Activated naive CD8-positive, alpha-beta T cell treated with anti-CD3 and anti-CD28 coated beads, Interleukin-2, amount 50 U/mL, for 24 hours (primary cell): Measurements from ENCODE around the gene HSPB2.
"Not testable (repeated sequence)": the region's sequence is repeated elsewhere in the genome, so short reads cannot be mapped to it uniquely, and the experiment has no call there.

Experiments used
- ATAC-seq: fragments of 150-1000 bp; cut with Tn5 transposase; one replicate; pipeline ENCODE4 v1.10.0; 2021
- DNase-seq: peaks from one replicate; pipeline ENCODE4 v3.0.0; 2021
- H3K27ac Mint-ChIP-seq: one replicate; pipeline ENCODE4 v1.8.0; 2021; ENCODE audit warnings: mild to moderate bottlenecking, mixed read lengths
- H3K27me3 Mint-ChIP-seq: one replicate; pipeline ENCODE4 v1.8.0; 2021; ENCODE audit warnings: mixed read lengths
- H3K36me3 Mint-ChIP-seq: one replicate; pipeline ENCODE4 v1.8.0; 2021; ENCODE audit warnings: low read depth, mixed read lengths
- H3K4me1 Mint-ChIP-seq: one replicate; pipeline ENCODE4 v1.8.0; 2021; ENCODE audit warnings: mixed read lengths
- H3K4me3 Mint-ChIP-seq: one replicate; pipeline ENCODE4 v1.8.0; 2021; ENCODE audit warnings: mild to moderate bottlenecking, moderate library complexity, mixed read lengths
- H3K9me3 Mint-ChIP-seq: one replicate; pipeline ENCODE4 v1.8.0; 2021; ENCODE audit warnings: mixed read lengths

HSPB2 gene

DNA sequence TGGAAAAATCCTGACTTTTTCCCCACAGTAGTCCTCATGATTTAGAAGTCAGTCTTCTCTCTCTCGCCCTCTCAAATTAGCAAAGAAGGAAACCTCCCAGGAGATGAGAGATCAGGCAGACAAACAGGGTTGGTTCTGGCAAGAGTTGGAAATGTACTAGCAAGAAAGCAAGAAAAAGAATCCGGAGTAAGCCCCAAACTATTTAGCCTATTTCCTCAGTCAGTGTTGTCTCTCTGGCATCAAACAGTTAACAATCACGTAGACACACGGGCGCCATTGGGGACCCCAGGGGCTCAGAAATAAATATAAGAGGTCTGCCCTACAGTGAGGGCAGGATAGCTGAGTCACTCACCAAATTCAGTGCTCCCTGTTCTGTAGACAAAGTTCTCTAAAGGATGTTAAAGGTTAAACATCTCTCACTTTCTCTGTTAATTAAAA lies 10.8 kb downstream of the HSPB2 start:
- DNase-seq (no peak), ATAC-seq (no peak)
- H3K36me3 Mint-ChIP-seq = no peaks in the 10 kb centered on the region
- H3K4me1 Mint-ChIP-seq = peaks cover 19% of the 10 kb centered on the region
- peaks cover 4% of the 10 kb centered on the region for H3K27me3 Mint-ChIP-seq
- no peak overlapping the region for H3K4me3 Mint-ChIP-seq
- no peak overlapping the region for H3K27ac Mint-ChIP-seq
- H3K9me3 Mint-ChIP-seq = no peaks in the 10 kb centered on the region

DNA sequence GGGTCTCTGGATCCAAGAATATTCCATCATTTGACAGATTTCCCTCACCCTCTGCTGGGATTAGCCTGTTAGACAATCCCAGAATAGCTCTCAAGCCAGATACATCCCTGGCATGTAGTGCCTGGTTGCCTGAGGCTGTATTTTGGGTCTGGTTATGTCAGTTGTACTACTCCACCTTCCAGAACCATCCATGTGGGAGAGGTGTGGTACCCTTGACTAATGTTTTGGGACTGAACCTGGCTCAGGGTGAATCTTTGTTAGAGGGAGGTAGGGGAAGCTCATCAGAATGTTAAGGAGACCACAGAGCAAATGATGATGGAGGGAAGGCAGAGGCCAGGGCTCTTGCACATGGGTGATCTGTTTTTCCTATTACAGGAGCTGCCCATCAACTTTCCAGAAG lies 11.4 kb downstream of the HSPB2 start:
- H3K4me3 Mint-ChIP-seq = no peak overlapping the region

DNA sequence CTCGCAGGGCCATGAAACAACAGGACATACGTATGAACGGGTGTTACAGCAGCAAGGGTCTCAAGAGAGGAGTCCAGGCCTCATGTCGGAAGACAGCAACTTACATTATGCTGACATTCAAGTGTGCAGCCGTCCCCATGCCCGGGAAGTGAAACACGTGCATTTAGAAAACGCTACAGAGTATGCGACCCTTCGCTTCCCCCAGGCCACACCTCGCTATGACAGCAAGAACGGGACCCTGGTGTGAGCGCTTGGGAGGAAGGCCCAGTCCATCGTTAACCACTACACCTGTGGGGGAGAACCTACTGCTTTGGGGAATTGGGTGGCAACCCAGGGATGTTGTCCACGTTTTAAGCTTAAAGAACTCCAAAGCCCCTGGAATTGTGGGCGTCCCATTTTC lies 13.4 kb downstream of the HSPB2 start:
- no peaks in the 10 kb centered on the region for H3K36me3 Mint-ChIP-seq
- peak overlapping the region; percentile 33 for H3K4me3 Mint-ChIP-seq
- no peaks in the 10 kb centered on the region for H3K27me3 Mint-ChIP-seq
- ATAC-seq = no peak
- DNase-seq = no peak
- peak overlapping the region; percentile 77 for H3K27ac Mint-ChIP-seq
- H3K9me3 Mint-ChIP-seq = no peaks in the 10 kb centered on the region
- peaks cover 19% of the 10 kb centered on the region for H3K4me1 Mint-ChIP-seq

More for the DNA sequence above, 11.4 kb downstream of the HSPB2 start:
- Mint-ChIP-seq H3K27ac (no peak overlapping the region), H3K9me3 (no peaks in the 10 kb centered on the region), H3K4me1 (peaks cover 19% of the 10 kb centered on the region), H3K27me3 (peaks cover 4% of the 10 kb centered on the region), H3K36me3 (no peaks in the 10 kb centered on the region)
- no peak for ATAC-seq
- no peak for DNase-seq

DNA sequence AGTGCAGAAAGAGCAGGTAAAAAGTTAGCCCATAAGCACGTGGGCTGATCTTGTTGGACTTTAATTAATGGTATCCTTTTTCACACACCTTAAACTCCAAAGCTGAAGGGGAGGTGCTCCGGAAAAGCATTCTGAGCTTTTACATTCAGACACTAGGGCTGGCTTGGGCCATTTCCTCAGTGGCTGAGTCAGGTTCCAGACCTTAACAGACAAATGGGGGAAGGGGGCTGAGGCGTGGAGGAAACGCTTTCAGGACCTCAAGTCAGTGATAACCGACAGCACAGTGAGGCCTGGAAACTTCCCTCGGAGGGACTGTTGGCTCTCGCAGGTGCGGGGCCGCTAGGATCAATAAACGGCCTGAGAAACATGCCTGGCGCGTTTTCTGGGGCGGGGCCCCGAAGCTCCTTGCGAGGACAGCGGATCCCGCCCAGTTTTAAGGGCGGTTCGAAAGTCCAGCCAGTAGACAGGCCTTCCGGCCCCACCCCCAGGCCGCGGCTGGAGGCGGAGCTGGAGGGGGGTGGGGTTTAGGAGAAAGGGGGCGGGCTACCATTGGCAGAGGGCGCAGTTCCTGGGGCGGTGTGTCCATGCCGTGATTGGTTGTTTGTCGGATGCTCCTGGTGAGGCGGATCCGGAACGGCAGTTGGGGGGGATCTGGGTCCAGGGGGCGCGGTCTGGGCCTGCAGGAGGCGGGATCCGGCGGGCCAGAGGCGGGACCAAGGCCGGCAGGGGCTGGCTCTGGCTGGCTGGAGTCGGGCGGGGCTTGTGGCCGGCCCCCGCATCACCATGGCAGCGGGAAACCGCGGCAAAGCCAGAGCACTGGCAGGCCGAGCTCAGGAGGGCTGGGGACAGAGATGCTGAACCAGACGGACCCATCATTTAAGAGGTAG lies 14.2 kb downstream of the HSPB2 start:
- no peaks in the 10 kb centered on the region for H3K36me3 Mint-ChIP-seq

DNA sequence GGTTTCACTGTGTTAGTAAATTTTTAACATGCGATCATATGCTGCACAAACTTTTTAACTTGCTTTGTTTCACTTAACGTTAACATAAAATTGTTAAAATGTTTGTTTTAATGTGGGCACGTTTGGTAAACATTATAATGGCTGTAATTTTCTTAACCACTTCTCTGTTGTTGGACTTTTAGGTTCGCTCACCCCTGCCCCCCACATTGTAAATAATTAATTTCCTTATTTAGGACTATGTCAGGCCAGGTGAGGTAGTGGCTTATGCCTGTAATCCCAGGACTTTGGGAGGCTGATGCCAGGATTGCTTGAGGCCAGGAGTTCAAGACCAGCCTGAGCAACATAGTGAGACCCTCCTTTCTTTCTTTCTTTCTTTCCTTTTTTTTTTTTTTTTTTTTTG lies 17.9 kb downstream of the HSPB2 start:
- no peak for DNase-seq
- H3K36me3 Mint-ChIP-seq = no peaks in the 10 kb centered on the region
- no peak overlapping the region for H3K27ac Mint-ChIP-seq
- H3K4me3 Mint-ChIP-seq = no peak overlapping the region
- no peak for ATAC-seq
- H3K4me1 Mint-ChIP-seq = peaks cover 53% of the 10 kb centered on the region
- no peaks in the 10 kb centered on the region for H3K27me3 Mint-ChIP-seq
- no peaks in the 10 kb centered on the region for H3K9me3 Mint-ChIP-seq

More for the DNA sequence above, 14.2 kb downstream of the HSPB2 start:
- Mint-ChIP-seq H3K4me3 (peak overlapping the region; percentile 82), H3K27ac (peak overlapping the region; percentile 77), H3K27me3 (no peaks in the 10 kb centered on the region), H3K9me3 (no peaks in the 10 kb centered on the region), H3K4me1 (peaks cover 21% of the 10 kb centered on the region)
- DNase-seq = peak; percentile 96
- ATAC-seq = peak; percentile 93

DNA sequence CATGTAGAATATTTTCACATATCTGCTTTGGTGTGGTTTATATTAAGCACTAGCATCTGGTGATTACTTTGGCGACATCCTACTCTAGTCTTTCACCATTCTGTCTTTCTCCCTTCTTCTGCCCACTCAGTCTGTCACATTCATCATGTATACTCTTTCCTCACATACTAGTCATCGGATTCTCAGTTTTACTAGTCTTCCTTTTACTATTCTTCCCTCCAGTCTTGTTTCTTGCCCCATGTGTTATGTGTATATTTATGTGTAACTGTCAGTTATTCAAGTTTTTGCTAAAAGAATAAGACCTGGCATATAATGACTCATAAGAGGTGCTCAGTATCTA lies 20.0 kb downstream of the HSPB2 start:
- Mint-ChIP-seq H3K27ac (peak overlapping the region; percentile 89), H3K9me3 (no peaks in the 10 kb centered on the region), H3K4me3 (peak overlapping the region; percentile 61), H3K36me3 (peaks cover 3% of the 10 kb centered on the region), H3K27me3 (peaks cover 2% of the 10 kb centered on the region), H3K4me1 (peaks cover 54% of the 10 kb centered on the region)
- peak; percentile 67 for ATAC-seq
- DNase-seq = no peak

DNA sequence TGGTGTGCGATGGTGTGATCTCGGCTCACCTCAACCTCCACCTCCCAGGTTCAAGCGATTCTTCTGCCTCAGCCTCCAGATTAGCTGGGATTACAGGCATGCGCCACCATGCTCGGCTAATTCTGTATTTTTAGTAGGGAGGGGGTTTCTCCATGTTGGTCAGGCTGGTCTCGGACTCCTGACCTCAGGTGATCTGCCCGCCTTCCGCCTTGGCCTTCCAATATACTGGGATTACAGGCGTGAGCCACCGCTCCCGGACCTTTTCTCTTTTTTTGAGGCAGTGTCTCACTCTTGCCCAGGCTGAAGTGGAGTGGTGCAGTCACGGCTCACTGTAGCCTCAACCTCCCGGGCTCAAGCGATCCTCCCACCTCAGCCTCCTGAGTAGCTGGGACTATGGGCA lies 20.6 kb downstream of the HSPB2 start:
- not testable (repeated sequence) for H3K27me3 Mint-ChIP-seq, H3K9me3 Mint-ChIP-seq, ATAC-seq, H3K36me3 Mint-ChIP-seq, H3K4me3 Mint-ChIP-seq, DNase-seq
- peak overlapping the region; percentile 71 for H3K27ac Mint-ChIP-seq
- H3K4me1 Mint-ChIP-seq = peaks cover 56% of the 10 kb centered on the region

DNA sequence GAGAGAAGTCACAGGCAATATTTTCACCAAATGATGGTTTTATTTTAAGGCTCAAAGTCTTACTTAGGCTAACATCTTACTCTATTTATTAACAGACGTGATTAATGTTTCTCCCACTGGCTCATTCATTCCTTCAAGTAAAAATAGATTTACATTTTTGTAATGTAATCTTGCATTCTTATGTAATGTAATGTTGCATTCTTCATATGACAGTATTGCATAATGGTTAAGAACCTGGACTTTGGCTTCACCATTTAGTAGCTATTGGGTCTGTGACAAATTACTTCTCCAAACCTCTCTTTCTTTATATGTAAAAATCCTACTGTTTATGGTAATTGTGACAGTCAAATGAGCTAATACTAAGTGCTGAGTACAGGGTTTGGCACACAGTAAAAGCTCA lies 21.3 kb downstream of the HSPB2 start:
- Mint-ChIP-seq H3K36me3 (peaks cover 6% of the 10 kb centered on the region), H3K4me1 (peaks cover 63% of the 10 kb centered on the region)
- no peak for DNase-seq

DNA sequence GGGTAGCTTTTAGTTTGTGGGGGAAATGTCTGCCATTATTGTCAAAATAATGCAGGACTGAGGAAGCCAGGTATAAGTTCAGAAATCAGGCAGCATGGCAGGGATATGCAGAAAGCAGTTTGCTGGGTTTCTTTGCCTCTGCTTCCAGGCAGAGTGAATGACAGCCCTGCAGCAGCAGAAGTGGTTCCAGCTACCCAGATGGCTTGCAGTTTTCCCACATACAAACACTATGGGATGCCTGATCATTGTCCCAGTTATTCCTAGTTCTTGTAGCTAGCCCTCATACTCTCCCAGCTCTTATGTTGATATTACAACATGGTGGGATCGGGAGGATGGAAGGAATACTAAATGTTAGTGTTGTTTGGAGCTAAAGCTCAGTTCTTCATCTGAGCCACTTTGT lies 21.8 kb downstream of the HSPB2 start:
- no peak overlapping the region for H3K27ac Mint-ChIP-seq
- H3K27me3 Mint-ChIP-seq = peaks cover 2% of the 10 kb centered on the region
- peaks cover 67% of the 10 kb centered on the region for H3K4me1 Mint-ChIP-seq
- H3K4me3 Mint-ChIP-seq = no peak overlapping the region
- H3K9me3 Mint-ChIP-seq = no peaks in the 10 kb centered on the region
- DNase-seq (no peak), ATAC-seq (no peak)
- H3K36me3 Mint-ChIP-seq = peaks cover 6% of the 10 kb centered on the region

More for the DNA sequence above, 21.3 kb downstream of the HSPB2 start:
- Mint-ChIP-seq H3K27ac (no peak overlapping the region), H3K27me3 (peaks cover 2% of the 10 kb centered on the region), H3K9me3 (no peaks in the 10 kb centered on the region), H3K4me3 (no peak overlapping the region)
- no peak for ATAC-seq

DNA sequence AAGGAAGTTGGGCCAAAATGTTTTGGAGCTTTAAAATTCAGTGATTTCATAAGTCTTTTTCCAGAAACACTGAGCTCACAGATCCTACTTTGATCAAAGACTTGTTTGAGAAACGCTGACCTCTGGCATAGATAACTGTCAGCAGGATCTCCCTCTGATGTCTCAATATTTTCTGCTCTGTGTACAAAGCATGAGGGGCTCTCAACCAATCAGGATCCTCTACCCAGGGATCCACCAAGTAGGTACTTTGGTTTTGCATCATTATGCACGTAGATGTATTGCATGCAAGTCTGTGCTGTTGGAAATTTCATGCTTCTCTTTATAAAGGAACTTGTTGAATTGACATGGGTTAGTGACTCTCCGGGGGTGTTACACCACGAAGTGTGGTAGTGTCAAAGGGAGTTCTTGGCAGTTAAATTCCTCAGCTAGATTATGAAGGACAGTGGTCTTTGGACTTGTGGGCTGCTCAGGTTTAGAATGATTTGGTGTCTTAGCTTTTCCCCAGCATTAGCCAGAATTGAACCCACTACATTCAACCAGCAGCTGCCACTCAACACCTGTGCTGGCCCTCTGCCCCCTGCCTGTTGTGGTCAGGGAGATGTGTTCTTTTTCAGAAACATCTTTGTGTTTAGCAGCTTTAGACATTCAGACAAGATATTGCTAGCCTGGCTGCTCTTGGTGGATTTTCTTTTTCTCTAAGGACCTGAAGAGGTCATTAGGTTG lies 22.9 kb downstream of the HSPB2 start:
- H3K27me3 Mint-ChIP-seq = peaks cover 2% of the 10 kb centered on the region
- peak overlapping the region; percentile 32 for H3K4me3 Mint-ChIP-seq
- H3K9me3 Mint-ChIP-seq = no peaks in the 10 kb centered on the region
- H3K36me3 Mint-ChIP-seq = peaks cover 8% of the 10 kb centered on the region
- no peak for DNase-seq
- peak overlapping the region; percentile 100 for H3K27ac Mint-ChIP-seq
- peaks cover 75% of the 10 kb centered on the region for H3K4me1 Mint-ChIP-seq
- peak; percentile 50 for ATAC-seq

DNA sequence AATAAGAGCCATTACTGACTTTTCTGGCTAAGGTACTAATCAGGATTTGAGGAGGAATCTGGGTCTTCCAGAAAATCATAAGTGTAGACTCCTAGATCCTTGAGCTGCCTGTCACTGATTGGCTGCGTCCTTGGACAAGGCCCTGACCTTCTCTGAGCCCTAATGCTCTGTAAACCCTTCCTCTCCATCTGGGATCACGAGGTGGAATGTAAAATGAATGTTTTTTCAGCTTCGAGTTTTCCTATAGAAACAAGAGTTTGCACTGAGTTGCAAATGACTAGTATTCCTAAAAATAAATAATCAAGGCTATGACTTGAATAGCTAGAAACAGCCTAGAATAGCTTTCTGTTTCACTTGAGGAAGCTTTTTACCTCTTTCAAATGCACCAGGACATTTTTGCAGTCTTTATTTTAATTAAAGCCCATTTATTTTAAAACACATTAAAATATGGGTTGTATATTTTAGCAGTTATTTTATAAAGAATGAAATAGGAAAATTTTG lies 23.6 kb downstream of the HSPB2 start:
- no peak for DNase-seq
- peak overlapping the region; percentile 81 for H3K4me3 Mint-ChIP-seq
- peaks cover 81% of the 10 kb centered on the region for H3K4me1 Mint-ChIP-seq
- peaks cover 8% of the 10 kb centered on the region for H3K36me3 Mint-ChIP-seq
- no peaks in the 10 kb centered on the region for H3K9me3 Mint-ChIP-seq
- ATAC-seq = no peak
- H3K27ac Mint-ChIP-seq = peak overlapping the region; percentile 100
- peaks cover 2% of the 10 kb centered on the region for H3K27me3 Mint-ChIP-seq

DNA sequence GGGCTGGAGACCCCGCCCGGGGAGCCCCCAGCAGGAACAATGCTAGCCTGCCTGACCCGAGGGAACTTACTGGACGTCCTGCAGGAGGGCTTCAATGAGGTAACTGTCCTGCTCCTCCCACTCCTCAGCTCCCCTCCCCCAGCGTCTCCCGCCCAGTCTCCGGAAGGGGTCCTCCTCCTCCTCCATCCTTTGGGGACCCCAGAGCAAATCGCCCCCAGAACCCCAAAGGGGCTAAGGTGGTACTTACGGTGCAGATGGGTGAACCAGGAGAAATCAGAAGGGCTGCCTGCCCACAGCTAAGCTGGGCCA lies 24.9 kb downstream of the HSPB2 start:
- peaks cover 8% of the 10 kb centered on the region for H3K36me3 Mint-ChIP-seq
- peak overlapping the region; percentile 100 for H3K27ac Mint-ChIP-seq

DNA sequence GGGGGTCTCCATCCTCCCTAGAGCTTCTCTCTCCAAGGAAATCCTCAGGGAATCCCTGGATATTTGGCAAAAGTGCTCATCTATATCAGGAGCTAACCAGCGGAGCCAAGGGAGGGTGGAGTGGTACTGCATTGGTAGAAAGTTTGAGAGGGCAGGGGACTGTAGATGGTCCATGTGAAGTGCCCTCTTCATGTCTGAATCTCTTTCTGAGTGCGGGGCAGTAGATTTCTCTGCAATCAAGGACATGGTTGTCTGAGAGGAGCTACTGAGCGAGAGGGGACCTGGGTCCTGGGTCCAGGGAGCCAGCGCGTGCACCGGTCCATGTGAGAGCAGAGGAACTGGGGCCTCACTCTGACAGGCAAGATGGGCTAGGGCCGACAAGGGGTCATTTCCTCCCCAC lies 25.3 kb downstream of the HSPB2 start:
- DNase-seq (no peak), ATAC-seq (no peak)
- H3K9me3 Mint-ChIP-seq = no peaks in the 10 kb centered on the region
- H3K36me3 Mint-ChIP-seq = peaks cover 8% of the 10 kb centered on the region
- peaks cover 2% of the 10 kb centered on the region for H3K27me3 Mint-ChIP-seq
- H3K4me1 Mint-ChIP-seq = peaks cover 83% of the 10 kb centered on the region
- peak overlapping the region; percentile 100 for H3K27ac Mint-ChIP-seq
- H3K4me3 Mint-ChIP-seq = peak overlapping the region; percentile 81

More for the DNA sequence above, 24.9 kb downstream of the HSPB2 start:
- Mint-ChIP-seq H3K9me3 (no peaks in the 10 kb centered on the region), H3K4me1 (peaks cover 83% of the 10 kb centered on the region), H3K27me3 (peaks cover 2% of the 10 kb centered on the region), H3K4me3 (peak overlapping the region; percentile 81)
- no peak for DNase-seq
- no peak for ATAC-seq

DNA sequence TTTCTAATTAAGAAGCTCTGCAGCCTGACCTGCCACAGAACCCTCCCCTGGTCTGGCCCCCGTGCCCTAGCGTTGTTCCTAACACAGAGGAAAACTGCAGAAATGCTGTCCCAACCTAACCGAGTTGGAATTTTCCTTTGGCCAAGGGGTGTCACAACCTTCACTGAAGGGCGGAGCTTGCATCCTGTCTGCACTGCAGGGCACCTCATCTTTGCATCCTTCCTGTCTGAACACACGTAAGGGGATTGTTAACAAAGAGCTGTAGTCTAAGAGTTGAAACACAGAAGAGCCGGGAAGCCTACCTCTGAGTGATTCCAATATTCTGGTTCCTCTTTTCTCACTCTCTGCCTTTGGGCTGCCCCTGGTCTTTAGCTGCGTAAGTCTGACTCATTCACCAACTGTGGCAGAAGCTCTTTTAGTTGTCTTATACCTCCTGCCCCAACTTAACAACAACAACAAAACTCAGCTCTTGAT lies 26.2 kb downstream of the HSPB2 start:
- Mint-ChIP-seq H3K9me3 (no peaks in the 10 kb centered on the region), H3K4me3 (peak overlapping the region; percentile 81), H3K36me3 (peaks cover 8% of the 10 kb centered on the region), H3K27me3 (peaks cover 2% of the 10 kb centered on the region), H3K4me1 (peaks cover 81% of the 10 kb centered on the region), H3K27ac (peak overlapping the region; percentile 100)
- ATAC-seq = peak; percentile 71
- peak; percentile 48 for DNase-seq
